Measurements from ENCODE around the gene SEC14L5.
A peak's percentile ranks its signal among the peaks of the same experiment; 100 is the strongest.

Gene SEC14L5

DNA sequence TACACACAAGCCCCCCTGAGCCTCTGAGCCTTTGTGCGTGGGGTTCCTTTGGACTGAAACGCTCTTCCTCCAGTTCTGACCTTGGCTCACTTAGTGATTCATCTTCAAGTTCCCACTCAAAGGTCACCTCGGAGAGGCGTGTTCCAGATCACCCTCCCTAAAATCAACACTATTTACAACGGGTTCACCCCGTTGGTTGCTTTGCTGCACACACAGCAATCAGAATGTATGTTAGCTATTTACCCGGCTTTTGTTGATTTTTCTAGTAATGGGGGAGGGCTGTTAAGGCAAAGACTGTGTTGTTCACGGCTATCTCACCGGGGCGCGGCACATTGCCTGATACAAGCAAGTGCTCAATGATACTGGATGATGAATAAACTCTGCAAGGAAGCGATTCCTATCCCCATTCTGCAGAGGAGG is 74.6 kb downstream of the SEC14L5 start:
- H3K27ac ChIP-seq (replicated peaks; ENCODE audit: low read length): no peak overlapping the region
- no CpG with 5 or more reads among the region's 12 CpGs for WGBS, 2 donors (ENCODE audit: extremely low coverage in 2 of 2, insufficient read length in 2 of 2, insufficient replicate concordance in 1 of 2)

DNA sequence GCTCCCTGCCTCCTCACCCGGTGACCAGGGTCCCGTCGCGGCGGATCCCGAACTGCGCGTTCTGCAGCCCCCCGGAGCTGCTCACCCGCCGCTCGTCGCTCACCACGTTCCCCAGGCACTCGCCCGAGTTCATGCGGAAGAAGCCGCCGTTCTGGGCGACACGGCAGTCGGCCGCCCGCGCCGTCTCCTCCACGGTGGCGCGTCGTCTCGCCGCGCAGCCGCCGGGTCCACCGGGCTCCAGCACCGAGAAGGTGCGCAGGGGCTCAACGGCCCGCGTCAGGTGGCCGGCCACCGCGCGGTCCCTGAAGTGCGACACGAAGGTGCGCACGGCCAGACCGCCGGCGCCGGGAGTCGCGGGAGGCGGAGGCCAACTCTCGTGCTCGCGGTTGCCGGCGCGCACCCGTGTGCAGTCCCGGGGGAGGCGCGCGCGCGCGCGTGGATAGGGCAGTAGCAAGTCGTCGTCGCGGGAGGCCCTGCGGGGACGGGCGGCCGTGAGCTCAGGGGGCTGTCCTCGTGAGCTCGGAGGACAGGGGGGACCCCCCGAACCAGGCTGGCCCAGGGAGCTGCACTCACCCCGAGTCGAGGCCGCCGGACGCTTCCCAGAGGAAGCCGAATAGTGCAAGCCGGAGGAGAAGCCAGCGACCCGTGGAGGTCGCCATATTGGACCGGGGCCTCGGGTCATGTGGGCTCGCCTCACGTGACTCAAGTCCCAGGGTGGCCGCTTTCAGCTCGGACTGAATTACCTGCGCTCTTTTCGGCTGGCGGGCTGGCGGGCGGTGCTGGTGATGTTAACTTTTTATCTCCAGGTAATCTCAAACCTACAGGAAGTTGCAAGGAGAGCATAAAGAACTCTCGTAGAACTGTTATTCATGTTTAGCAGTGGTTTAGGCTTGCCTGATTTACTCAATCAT is 75.4 kb downstream of the SEC14L5 start, which contains the start of gene NAGPA:
Gene NAGPA, minus strand, starts transcription at position 680 of the 911 bp plus-strand sequence. Its CDS starts 21 bp downstream, at position 659.
- H3K4me2 ChIP-seq (ENCODE audit: insufficient read depth, low read length, poor library complexity, severe bottlenecking): peak within 1 kb of the TSS; percentile 95
- peaks cover 6% of the 10 kb centered on the region for H3K79me1 ChIP-seq (ENCODE audit: low read depth, low read length)
- DNase-seq (ENCODE audit: low spot score): peak; percentile 77
- peaks cover 2 to 19% of the 10 kb centered on the region in 2 donors for H3K4me1 ChIP-seq (ENCODE audit: control insufficient read depth in 2 of 2, insufficient read depth in 1 of 2, low read depth in 1 of 2, low read length in 2 of 2)
- peak within 1 kb of the TSS; percentile 79 for H3K18ac ChIP-seq (ENCODE audit: low read length)
- H2BK15ac ChIP-seq (ENCODE audit: low read length): peak within 1 kb of the TSS; percentile 69
- peak within 1 kb of the TSS; percentile 59 for H3K14ac ChIP-seq (ENCODE audit: low read length)
- no peak within 1 kb of the TSS for H3K27ac ChIP-seq (replicated peaks; ENCODE audit: low read length)
- no peak within 1 kb of the TSS for H3K4ac ChIP-seq (ENCODE audit: low read length)
- no peak within 1 kb of the TSS for H4K91ac ChIP-seq (ENCODE audit: low read depth, low read length, poor library complexity)
- no peak within 1 kb of the TSS for H2BK5ac ChIP-seq (ENCODE audit: low read length)
- H2BK120ac ChIP-seq (ENCODE audit: low read depth, low read length): no peak within 1 kb of the TSS
- H3K9ac ChIP-seq (ENCODE audit: low read depth, low read length, poor library complexity): peak within 1 kb of the TSS; percentile 81
- no CpG with 5 or more reads among the region's 104 CpGs for WGBS, 2 donors (ENCODE audit: extremely low coverage in 2 of 2, insufficient read length in 2 of 2, insufficient replicate concordance in 1 of 2)
- H4K8ac ChIP-seq (ENCODE audit: low read depth, low read length): peak within 1 kb of the TSS; percentile 100
- no peaks in the 10 kb centered on the region for H3K9me3 ChIP-seq (replicated peaks in 1 of 2; ENCODE audit: control insufficient read depth in 2 of 2, insufficient read depth in 1 of 2, low read depth in 1 of 2, low read length in 2 of 2)
- no peaks in the 10 kb centered on the region for H3K36me3 ChIP-seq (replicated peaks in 1 of 2; ENCODE audit: control insufficient read depth in 2 of 2, insufficient read depth in 2 of 2, low read length in 2 of 2)
- H3K23ac ChIP-seq (ENCODE audit: low read depth, low read length, poor library complexity): peak within 1 kb of the TSS; percentile 86
- H2AFZ ChIP-seq (ENCODE audit: low read length): peak within 1 kb of the TSS; percentile 100
- H2BK12ac ChIP-seq (ENCODE audit: low read length): peak within 1 kb of the TSS; percentile 17
- H3K27me3 ChIP-seq (ENCODE audit: control insufficient read depth in 3 of 3, insufficient read depth in 3 of 3, low read depth in 1 of 3, low read length in 3 of 3): peaks cover 0 to 1% (median 0%) of the 10 kb centered on the region in 3 experiments
- no peak within 1 kb of the TSS for H2AK5ac ChIP-seq (ENCODE audit: low read depth, low read length)
- H3K4me3 ChIP-seq (ENCODE audit: low read length in 2 of 2): peak within 1 kb of the TSS; percentile 75 to 96

More for the DNA sequence above, 74.6 kb downstream of the SEC14L5 start:
- H3K14ac ChIP-seq (ENCODE audit: low read length): no peak overlapping the region
- peak overlapping the region; percentile 100 for H2AFZ ChIP-seq (ENCODE audit: low read length)
- H3K4ac ChIP-seq (ENCODE audit: low read length): no peak overlapping the region
- H3K18ac ChIP-seq (ENCODE audit: low read length): no peak overlapping the region
- H3K27me3 ChIP-seq (ENCODE audit: control insufficient read depth in 3 of 3, insufficient read depth in 3 of 3, low read depth in 1 of 3, low read length in 3 of 3): peaks cover 0 to 1% (median 0%) of the 10 kb centered on the region in 3 experiments
- H3K79me1 ChIP-seq (ENCODE audit: low read depth, low read length): peaks cover 7% of the 10 kb centered on the region
- H3K23ac ChIP-seq (ENCODE audit: low read depth, low read length, poor library complexity): no peak overlapping the region
- H3K36me3 ChIP-seq (replicated peaks in 1 of 2; ENCODE audit: control insufficient read depth in 2 of 2, insufficient read depth in 2 of 2, low read length in 2 of 2): no peaks in the 10 kb centered on the region
- peaks cover 2 to 19% of the 10 kb centered on the region in 2 donors for H3K4me1 ChIP-seq (ENCODE audit: control insufficient read depth in 2 of 2, insufficient read depth in 1 of 2, low read depth in 1 of 2, low read length in 2 of 2)
- H3K9ac ChIP-seq (ENCODE audit: low read depth, low read length, poor library complexity): no peak overlapping the region
- no peak overlapping the region for H2BK120ac ChIP-seq (ENCODE audit: low read depth, low read length)
- H3K9me3 ChIP-seq (replicated peaks in 1 of 2; ENCODE audit: control insufficient read depth in 2 of 2, insufficient read depth in 1 of 2, low read depth in 1 of 2, low read length in 2 of 2): no peaks in the 10 kb centered on the region
- H3K4me3 ChIP-seq (ENCODE audit: low read length in 2 of 2): peak overlapping the region; percentile 75 to 96
- H4K8ac ChIP-seq (ENCODE audit: low read depth, low read length): no peak overlapping the region
- no peak for DNase-seq (ENCODE audit: low spot score)
- H2BK5ac ChIP-seq (ENCODE audit: low read length): no peak overlapping the region
- H4K91ac ChIP-seq (ENCODE audit: low read depth, low read length, poor library complexity): no peak overlapping the region
- no peak overlapping the region for H2AK5ac ChIP-seq (ENCODE audit: low read depth, low read length)
- no peak overlapping the region for H2BK15ac ChIP-seq (ENCODE audit: low read length)
- H3K4me2 ChIP-seq (ENCODE audit: insufficient read depth, low read length, poor library complexity, severe bottlenecking): peak overlapping the region; percentile 95
- H2BK12ac ChIP-seq (ENCODE audit: low read length): no peak overlapping the region

DNA sequence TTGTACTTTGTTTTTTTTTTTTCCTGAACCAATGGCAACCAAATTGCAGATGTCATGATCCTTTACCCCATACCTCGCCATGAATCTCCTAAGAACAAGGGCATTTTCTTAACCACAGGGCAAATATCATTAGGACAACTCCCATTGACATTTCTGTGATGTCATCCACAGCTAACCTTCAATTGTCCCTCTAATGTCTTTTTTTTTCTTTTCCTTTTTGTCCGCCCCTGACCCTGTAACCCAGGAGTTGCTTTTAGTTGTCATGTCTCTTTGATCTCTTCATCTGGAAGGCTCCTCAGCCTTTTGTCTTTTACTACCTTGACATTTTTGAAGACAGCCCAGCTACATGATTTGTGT is 76.0 kb downstream of the SEC14L5 start:
- no peak overlapping the region for H3K9ac ChIP-seq (ENCODE audit: low read depth, low read length, poor library complexity)

GRCh38 chr16:5035909-5036227 is 77.7 kb downstream of the SEC14L5 start:
- no peak for DNase-seq (ENCODE audit: low spot score)
- Histone ChIP-seq H2BK12ac (ENCODE audit: low read length) (no peak overlapping the region), H3K9ac (ENCODE audit: low read depth, low read length, poor library complexity) (no peak overlapping the region), H3K4ac (ENCODE audit: low read length) (no peak overlapping the region), H3K4me1 (ENCODE audit: control insufficient read depth in 2 of 2, insufficient read depth in 1 of 2, low read depth in 1 of 2, low read length in 2 of 2) (peaks cover 2 to 19% of the 10 kb centered on the region in 2 donors), H3K18ac (ENCODE audit: low read length) (no peak overlapping the region), H3K23ac (ENCODE audit: low read depth, low read length, poor library complexity) (no peak overlapping the region), H3K36me3 (replicated peaks in 1 of 2; ENCODE audit: control insufficient read depth in 2 of 2, insufficient read depth in 2 of 2, low read length in 2 of 2) (no peaks in the 10 kb centered on the region), H2AFZ (ENCODE audit: low read length) (peak overlapping the region; percentile 78), H2BK5ac (ENCODE audit: low read length) (no peak overlapping the region), H3K4me2 (ENCODE audit: insufficient read depth, low read length, poor library complexity, severe bottlenecking) (no peak overlapping the region), H2AK5ac (ENCODE audit: low read depth, low read length) (no peak overlapping the region), H3K27me3 (ENCODE audit: control insufficient read depth in 3 of 3, insufficient read depth in 3 of 3, low read depth in 1 of 3, low read length in 3 of 3) (peaks cover 0 to 2% (median 1%) of the 10 kb centered on the region in 3 experiments), H2BK15ac (ENCODE audit: low read length) (no peak overlapping the region), H3K4me3 (ENCODE audit: low read length in 2 of 2) (no peak overlapping the region), H4K8ac (ENCODE audit: low read depth, low read length) (no peak overlapping the region), H3K27ac (replicated peaks; ENCODE audit: low read length) (peak overlapping the region; percentile 38), H3K9me3 (replicated peaks in 1 of 2; ENCODE audit: control insufficient read depth in 2 of 2, insufficient read depth in 1 of 2, low read depth in 1 of 2, low read length in 2 of 2) (no peaks in the 10 kb centered on the region), H3K79me1 (ENCODE audit: low read depth, low read length) (peaks cover 3% of the 10 kb centered on the region), H3K14ac (ENCODE audit: low read length) (no peak overlapping the region), H2BK120ac (ENCODE audit: low read depth, low read length) (no peak overlapping the region), H4K91ac (ENCODE audit: low read depth, low read length, poor library complexity) (no peak overlapping the region)
- no CpG with 5 or more reads among the region's 1 CpG for WGBS, 2 donors (ENCODE audit: extremely low coverage in 2 of 2, insufficient read length in 2 of 2, insufficient replicate concordance in 1 of 2)

More for the DNA sequence above, 76.0 kb downstream of the SEC14L5 start:
- Histone ChIP-seq H3K27me3 (ENCODE audit: control insufficient read depth in 3 of 3, insufficient read depth in 3 of 3, low read depth in 1 of 3, low read length in 3 of 3) (peaks cover 0 to 1% (median 0%) of the 10 kb centered on the region in 3 experiments), H2BK120ac (ENCODE audit: low read depth, low read length) (no peak overlapping the region), H3K27ac (replicated peaks; ENCODE audit: low read length) (no peak overlapping the region), H2AFZ (ENCODE audit: low read length) (peak overlapping the region; percentile 100), H3K23ac (ENCODE audit: low read depth, low read length, poor library complexity) (no peak overlapping the region), H3K4me2 (ENCODE audit: insufficient read depth, low read length, poor library complexity, severe bottlenecking) (peak overlapping the region; percentile 95), H2AK5ac (ENCODE audit: low read depth, low read length) (no peak overlapping the region), H3K4me3 (ENCODE audit: low read length in 2 of 2) (peak overlapping the region; percentile 75 to 96), H3K36me3 (replicated peaks in 1 of 2; ENCODE audit: control insufficient read depth in 2 of 2, insufficient read depth in 2 of 2, low read length in 2 of 2) (no peaks in the 10 kb centered on the region), H3K4ac (ENCODE audit: low read length) (no peak overlapping the region), H3K9me3 (replicated peaks in 1 of 2; ENCODE audit: control insufficient read depth in 2 of 2, insufficient read depth in 1 of 2, low read depth in 1 of 2, low read length in 2 of 2) (no peaks in the 10 kb centered on the region), H2BK5ac (ENCODE audit: low read length) (no peak overlapping the region), H4K91ac (ENCODE audit: low read depth, low read length, poor library complexity) (no peak overlapping the region), H3K79me1 (ENCODE audit: low read depth, low read length) (peaks cover 6% of the 10 kb centered on the region), H2BK12ac (ENCODE audit: low read length) (no peak overlapping the region), H3K4me1 (ENCODE audit: control insufficient read depth in 2 of 2, insufficient read depth in 1 of 2, low read depth in 1 of 2, low read length in 2 of 2) (peaks cover 2 to 19% of the 10 kb centered on the region in 2 donors), H3K18ac (ENCODE audit: low read length) (no peak overlapping the region), H3K14ac (ENCODE audit: low read length) (no peak overlapping the region), H4K8ac (ENCODE audit: low read depth, low read length) (no peak overlapping the region), H2BK15ac (ENCODE audit: low read length) (no peak overlapping the region)
- no CpG with 5 or more reads among the region's 2 CpGs for WGBS, 2 donors (ENCODE audit: extremely low coverage in 2 of 2, insufficient read length in 2 of 2, insufficient replicate concordance in 1 of 2)
- no peak for DNase-seq (ENCODE audit: low spot score)
